ENCODE results near the gene CLDN14. TPM values are rescaled to one million over a fixed set of nuclear protein-coding genes. Genes with fewer than 3 reads are reported as not detected.

Gene CLDN14
- total RNA-seq, 3 donors from 2014 or later = not detected

DNA sequence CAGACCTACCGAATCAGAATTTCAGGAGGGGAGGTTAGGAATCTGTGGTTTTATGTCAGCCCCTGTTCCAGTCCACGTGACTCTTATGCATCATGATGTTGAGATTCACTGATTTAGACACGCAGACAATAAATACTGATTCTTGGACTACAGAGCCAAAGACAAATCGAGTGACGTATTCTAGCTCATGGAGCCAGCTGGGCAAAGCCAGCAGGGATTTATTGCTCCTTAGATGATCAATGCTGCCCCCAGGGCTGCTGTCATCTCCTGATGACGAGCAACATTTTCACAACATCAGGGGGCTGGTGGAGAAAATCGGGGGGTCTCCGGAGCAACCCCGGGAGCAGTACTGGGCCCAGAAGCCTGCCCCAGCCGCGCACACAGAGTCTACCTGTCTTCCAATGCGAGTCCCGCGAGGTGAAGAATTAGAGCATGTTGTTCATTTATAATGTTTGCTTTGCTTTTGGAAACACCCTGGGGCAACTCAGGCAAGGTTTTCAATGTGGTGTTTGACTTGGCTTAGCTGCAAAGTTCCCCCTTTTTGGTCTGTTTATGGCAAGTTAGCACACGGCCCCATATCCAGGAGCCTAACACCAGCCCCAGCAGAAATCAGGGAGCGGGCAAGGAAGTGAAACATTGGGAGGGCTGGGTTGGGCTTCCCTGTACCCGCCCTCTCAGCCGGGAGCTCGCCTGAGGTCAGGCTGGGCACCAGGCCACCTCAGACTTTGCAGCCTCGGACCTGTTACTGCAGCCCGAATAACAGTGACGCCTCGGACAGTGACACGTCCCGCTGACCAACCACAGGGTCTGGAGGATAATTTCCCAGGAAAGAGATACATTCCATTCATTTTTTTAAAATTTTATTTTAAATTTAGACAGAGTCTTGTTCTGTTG is 19.9 kb upstream of the CLDN14 start:
- no peak for TF ChIP-seq POLR2A (IDR thresholded peaks at IDR 0.05)
- TF ChIP-seq, protein P1, sequence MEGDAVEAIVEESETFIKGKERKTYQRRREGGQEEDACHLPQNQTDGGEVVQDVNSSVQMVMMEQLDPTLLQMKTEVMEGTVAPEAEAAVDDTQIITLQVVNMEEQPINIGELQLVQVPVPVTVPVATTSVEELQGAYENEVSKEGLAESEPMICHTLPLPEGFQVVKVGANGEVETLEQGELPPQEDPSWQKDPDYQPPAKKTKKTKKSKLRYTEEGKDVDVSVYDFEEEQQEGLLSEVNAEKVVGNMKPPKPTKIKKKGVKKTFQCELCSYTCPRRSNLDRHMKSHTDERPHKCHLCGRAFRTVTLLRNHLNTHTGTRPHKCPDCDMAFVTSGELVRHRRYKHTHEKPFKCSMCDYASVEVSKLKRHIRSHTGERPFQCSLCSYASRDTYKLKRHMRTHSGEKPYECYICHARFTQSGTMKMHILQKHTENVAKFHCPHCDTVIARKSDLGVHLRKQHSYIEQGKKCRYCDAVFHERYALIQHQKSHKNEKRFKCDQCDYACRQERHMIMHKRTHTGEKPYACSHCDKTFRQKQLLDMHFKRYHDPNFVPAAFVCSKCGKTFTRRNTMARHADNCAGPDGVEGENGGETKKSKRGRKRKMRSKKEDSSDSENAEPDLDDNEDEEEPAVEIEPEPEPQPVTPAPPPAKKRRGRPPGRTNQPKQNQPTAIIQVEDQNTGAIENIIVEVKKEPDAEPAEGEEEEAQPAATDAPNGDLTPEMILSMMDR (IDR thresholded peaks at IDR 0.05) = no peak
- no peak for TF ChIP-seq POLR2AphosphoS5 (IDR thresholded peaks at IDR 0.05)
- no peaks in the 10 kb centered on the region for H3K9me3 ChIP-seq
- peak overlapping the region; percentile 74 to 82 for H3K27ac ChIP-seq
- DNase-seq (ENCODE audit: low spot score in 2 of 2) = peak; percentile 63 to 86
- no peaks in the 10 kb centered on the region for H3K36me3 ChIP-seq
- no peaks in the 10 kb centered on the region for H3K4me1 ChIP-seq
- intact Hi-C loops (cut with DNase I; ENCODE audit: low total_unique reads) = loop anchor here (10.0 kb wide), 1 partner anchor 245 kb away; no protein-coding TSS in a partner anchor
- no peaks in the 10 kb centered on the region for H3K27me3 ChIP-seq
- H3K4me3 ChIP-seq = peak overlapping the region in 2 of 3 donors; percentile 3 to 47

DNA sequence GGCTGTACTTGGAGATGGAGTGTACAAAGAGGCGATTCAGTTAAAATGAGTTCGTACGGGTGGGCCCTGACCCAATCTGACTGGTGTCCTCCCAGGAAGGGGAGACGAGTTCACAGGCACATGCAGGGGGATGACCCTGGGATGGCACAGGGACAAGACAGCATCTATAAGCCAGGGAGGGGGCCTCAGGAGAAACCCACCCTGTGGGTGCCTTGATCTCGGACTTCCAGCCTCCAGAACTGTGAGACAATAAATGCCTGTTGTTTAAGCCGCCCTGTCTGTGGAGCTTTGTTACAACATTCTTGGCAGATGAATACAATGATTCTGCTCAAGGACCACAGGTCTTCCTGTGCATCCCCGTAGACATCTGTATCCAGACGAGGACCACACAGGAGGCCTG is 14.6 kb upstream of the CLDN14 start:
- Histone ChIP-seq H3K9me3 (no peaks in the 10 kb centered on the region), H3K4me1 (no peaks in the 10 kb centered on the region), H3K4me3 (no peak overlapping the region), H3K36me3 (no peaks in the 10 kb centered on the region), H3K27me3 (no peaks in the 10 kb centered on the region), H3K27ac (no peak overlapping the region)
- TF ChIP-seq, protein P1 (IDR thresholded peaks at IDR 0.05) = no peak
- TF ChIP-seq POLR2A (IDR thresholded peaks at IDR 0.05) (no peak), POLR2AphosphoS5 (IDR thresholded peaks at IDR 0.05) (no peak)
- DNase-seq (ENCODE audit: low spot score in 2 of 2) = no peak
- intact Hi-C loops (cut with DNase I; ENCODE audit: low total_unique reads) = no loop called here

DNA sequence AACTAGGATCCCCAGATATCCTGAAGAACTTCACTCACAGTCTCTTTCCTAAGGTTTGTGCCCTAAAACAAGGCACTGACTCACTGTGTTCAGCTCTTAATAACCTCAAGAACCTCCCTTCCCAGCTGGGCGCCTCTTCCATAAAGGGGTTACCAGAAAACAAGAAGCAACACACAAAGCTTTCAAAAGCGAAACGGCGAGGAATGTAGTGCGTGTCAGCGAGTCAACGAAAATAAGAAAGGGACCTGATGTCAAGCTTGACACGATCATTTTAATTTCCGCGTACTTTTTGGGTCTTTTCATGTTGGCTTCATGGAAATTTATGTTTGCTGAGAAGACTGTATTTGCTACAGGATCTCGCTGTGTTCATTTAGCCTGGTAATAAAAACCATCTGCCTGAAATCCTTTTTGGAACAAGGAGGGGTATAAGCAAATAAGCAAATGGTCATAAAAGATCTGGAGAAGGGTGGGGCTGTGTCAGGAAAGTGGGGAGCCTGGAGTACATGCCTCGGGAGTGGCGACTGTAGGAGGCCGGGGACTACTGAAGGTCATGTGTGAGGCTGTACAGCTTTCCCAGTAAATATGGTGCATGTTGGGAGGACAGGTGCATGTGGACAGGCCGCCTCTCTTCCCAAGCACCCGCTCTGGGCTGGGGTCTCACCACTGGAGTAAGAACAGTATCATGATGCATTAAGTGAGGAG is 11.4 kb upstream of the CLDN14 start:
- H3K4me3 ChIP-seq = no peak overlapping the region
- TF ChIP-seq, protein P1 (IDR thresholded peaks at IDR 0.05) = no peak
- TF ChIP-seq POLR2A (IDR thresholded peaks at IDR 0.05) = no peak
- TF ChIP-seq POLR2AphosphoS5 (IDR thresholded peaks at IDR 0.05) = no peak
- intact Hi-C loops (cut with DNase I; ENCODE audit: low total_unique reads) = no loop called here
- H3K4me1 ChIP-seq = no peaks in the 10 kb centered on the region
- H3K36me3 ChIP-seq = no peaks in the 10 kb centered on the region
- H3K27me3 ChIP-seq = no peaks in the 10 kb centered on the region
- DNase-seq (ENCODE audit: low spot score in 2 of 2) = no peak
- H3K9me3 ChIP-seq = no peaks in the 10 kb centered on the region
- H3K27ac ChIP-seq = no peak overlapping the region

DNA sequence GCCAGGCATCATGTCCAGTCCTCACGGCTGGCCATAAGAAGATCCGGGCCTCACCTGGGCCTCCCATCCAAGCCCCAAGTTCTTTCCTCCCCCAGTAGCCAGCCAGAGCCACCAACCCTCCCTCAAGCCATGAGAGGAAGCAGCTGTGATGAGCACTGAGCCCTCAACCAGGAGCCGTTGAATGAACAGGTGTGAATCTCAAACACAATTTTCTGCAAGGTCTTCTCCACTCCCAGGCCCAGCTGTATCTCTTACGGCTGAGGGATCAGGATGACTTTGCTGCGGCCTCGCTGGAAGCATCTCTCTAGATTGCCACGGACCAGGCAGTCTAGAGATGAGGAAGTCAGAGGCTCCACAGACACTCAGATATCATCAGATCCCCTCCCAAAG is 9.8 kb upstream of the CLDN14 start:
- no peaks in the 10 kb centered on the region for H3K9me3 ChIP-seq
- no peak overlapping the region for H3K27ac ChIP-seq
- H3K36me3 ChIP-seq = no peaks in the 10 kb centered on the region
- no peaks in the 10 kb centered on the region for H3K27me3 ChIP-seq
- intact Hi-C loops (cut with DNase I; ENCODE audit: low total_unique reads) = no loop called here
- no peak for DNase-seq (ENCODE audit: low spot score in 2 of 2)
- TF ChIP-seq POLR2A (IDR thresholded peaks at IDR 0.05) (no peak), POLR2AphosphoS5 (IDR thresholded peaks at IDR 0.05) (no peak)
- TF ChIP-seq, protein P1 (IDR thresholded peaks at IDR 0.05) = no peak
- H3K4me1 ChIP-seq = no peaks in the 10 kb centered on the region
- H3K4me3 ChIP-seq = no peak overlapping the region
